LHCN-M2 (cell line): ENCODE measurements around the gene LIPN. TPM values are rescaled to one million over a fixed set of nuclear protein-coding genes. Genes with fewer than 3 reads are reported as not detected.
"Not testable (repeated sequence)": the region's sequence is repeated elsewhere in the genome, so short reads cannot be mapped to it uniquely, and the experiment has no call there.

Experiments
- DNase-seq: peaks from one replicate; pipeline ENCODE4 v3.0.0-alpha.2; 2012; ENCODE audit warnings: low read depth
- polyA plus RNA-seq: library from polyadenylated mRNA; unstranded; fragments of >200 nt; gene quantifications from one replicate; pipeline ENCODE4 v1.2.1, GENCODE V29; 2012; ENCODE audit warnings: missing spikeins
- total RNA-seq: library from RNA; depleted of rRNA; stranded (reverse); fragments of >200 nt; gene quantifications from 2 replicates; pipeline ENCODE4 v1.2.3, GENCODE V29; 2014; rRNA removed

Gene LIPN
- total RNA-seq: not detected in 2 replicates
- polyA plus RNA-seq: not detected

DNA sequence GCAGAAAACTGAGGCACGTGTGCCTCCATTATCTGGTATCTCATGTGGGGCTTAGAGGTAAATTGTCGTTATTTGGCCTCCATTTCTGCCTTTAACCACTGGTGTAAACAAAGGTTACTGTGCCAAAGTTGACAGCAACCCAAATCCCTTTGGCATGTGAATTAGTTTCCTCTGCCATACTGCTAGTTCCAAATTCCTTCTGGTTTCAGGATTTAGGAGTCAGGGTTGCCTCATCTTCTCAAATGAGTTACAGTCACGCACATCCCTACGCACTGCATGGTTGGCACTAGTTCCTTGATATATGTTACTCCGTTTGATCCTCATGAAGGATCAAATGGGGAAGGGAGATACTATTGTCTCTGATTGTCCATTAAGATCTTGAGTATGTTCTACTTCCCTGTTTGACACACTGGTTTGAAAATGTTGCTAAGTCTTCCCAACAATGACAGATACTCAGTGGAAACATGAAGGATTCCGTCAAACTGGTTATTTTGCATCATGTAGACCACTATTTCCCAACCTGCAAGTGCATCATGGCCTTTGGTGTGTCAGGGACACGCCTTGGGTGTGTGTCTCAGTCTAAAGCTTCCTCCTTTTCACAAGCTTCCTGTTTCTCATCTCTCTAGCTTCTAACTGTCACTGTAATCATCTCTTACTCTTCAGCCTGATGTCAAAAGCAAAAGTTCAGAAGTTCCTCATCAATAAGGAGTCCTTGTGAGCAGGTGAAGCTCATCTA is at the start of gene LIPN:
TSS of gene LIPN (plus strand) at position 655 of the 736 bp plus-strand sequence. CDS start 1,386 bp downstream, outside the sequence.
- DNase-seq: no peak

GRCh38 chr10:88715517-88715916 is 44.3 kb upstream of the LIPN start:
- no peak for DNase-seq

- DNase-seq: no peak
Measured at GRCh38 chr10:88721392-88721791, 38.4 kb upstream of the LIPN start.

- DNase-seq: no peak
Measured at GRCh38 chr10:88725798-88726197, 34.0 kb upstream of the LIPN start.

GRCh38 chr10:88728107-88728763 is 31.6 kb upstream of the LIPN start:
- peak; percentile 10 for DNase-seq

- no peak for DNase-seq
Measured at GRCh38 chr10:88730864-88731263, 29.0 kb upstream of the LIPN start.

- DNase-seq: no peak
Measured at GRCh38 chr10:88731296-88731695, 28.5 kb upstream of the LIPN start.

GRCh38 chr10:88733215-88733614 is 26.6 kb upstream of the LIPN start:
- DNase-seq: no peak

DNA sequence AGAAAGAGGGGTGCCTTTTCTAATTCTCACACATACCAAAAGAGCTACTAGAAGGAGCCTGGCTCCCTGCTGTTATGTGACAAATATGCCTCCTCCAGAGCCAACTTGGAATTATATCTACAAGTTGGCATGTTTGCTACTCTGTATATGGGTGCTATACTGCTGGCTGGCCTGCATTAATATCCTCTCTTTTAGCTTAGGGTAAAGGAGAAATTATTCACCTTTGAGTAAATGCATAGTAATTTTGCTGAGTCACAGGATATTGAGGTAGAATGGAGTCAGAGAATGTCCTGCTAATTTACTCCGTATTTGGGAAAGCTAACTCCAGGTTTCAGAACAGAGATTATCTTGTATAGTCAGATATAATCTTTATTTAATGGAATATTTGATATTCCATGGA is 24.2 kb upstream of the LIPN start:
- DNase-seq: peak; percentile 9

- not testable (repeated sequence) for DNase-seq
Measured at GRCh38 chr10:88741921-88742320, 17.9 kb upstream of the LIPN start.

DNA sequence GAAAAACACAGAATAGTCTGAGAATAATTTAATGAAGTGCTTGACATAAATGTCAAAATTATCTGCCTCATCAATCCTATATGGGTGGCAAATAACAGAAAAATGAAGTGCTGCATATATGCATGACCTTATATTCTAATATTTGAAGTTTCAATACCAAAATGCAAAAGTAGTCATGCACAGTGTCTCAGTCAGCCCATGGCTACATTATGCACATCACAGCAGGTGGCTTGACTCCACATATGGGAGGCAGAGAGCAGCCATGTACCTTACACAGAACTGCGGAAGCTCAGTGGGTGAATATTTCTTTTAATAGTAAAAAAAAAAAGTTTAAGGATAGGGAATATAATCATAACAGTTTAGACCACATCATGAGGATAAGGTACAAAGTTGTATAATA is 17.4 kb upstream of the LIPN start:
- DNase-seq: no peak

DNA sequence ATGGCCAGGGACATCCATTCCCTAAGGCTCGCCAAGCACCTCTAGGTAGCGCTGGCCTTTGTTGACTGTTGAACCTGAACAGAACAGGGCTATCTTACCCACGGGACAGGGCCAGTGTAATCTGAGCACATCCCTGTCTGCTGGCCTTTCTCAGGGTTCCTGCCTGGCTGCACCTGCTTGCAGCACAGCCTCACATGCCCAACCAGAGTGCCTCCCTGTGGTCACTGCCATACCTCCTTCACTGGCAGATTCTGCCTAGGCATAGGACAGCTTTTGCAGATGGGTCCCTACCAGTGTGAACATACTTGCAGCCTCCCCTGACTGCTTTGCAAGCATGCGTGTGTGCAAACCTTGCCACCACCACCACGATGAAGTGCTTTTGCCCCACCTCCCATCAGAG is 15.8 kb upstream of the LIPN start:
- no peak for DNase-seq

- no peak for DNase-seq
Measured at GRCh38 chr10:88745633-88746032, 14.2 kb upstream of the LIPN start.

DNA sequence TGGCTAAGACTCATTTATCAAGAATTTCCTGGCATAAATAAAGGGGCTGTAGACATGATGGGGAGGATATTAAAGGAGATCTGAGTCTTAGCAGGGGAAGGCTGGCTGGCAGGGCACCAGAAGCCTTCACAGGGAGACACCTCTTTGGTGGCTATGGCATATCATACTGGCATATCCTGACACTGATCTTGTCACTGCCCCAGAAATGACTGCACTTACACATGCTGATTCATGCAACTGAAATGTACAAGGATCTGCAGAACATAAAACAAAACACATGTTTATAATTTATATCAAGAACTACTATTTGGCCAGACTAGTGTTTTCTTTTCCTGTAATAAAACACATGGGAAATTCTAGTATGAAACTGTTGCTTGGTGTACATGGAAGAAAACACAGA is 5.5 kb upstream of the LIPN start:
- peak; percentile 67 for DNase-seq

DNA sequence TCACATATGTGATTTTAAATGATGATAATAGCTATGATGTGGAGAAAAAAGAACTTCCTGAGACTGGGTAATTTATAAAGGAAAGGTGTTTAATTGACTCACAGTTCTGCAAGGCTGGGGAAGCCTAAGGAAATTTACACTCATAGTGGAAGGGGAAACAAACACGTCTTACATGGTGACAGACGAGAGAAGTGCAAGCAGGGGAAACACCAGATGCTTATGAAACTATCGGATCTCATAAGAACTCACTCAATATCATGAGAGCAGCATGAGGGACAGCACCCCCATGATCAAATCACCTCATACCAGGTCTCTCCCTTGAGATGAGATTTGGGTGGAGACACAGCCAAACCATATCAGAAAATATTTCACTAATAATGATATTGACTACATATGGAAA is 4.1 kb upstream of the LIPN start:
- no peak for DNase-seq

GRCh38 chr10:88756660-88757059 is 3.2 kb upstream of the LIPN start:
- DNase-seq: no peak

GRCh38 chr10:88762906-88763305 is 3.1 kb downstream of the LIPN start:
- no peak for DNase-seq

DNA sequence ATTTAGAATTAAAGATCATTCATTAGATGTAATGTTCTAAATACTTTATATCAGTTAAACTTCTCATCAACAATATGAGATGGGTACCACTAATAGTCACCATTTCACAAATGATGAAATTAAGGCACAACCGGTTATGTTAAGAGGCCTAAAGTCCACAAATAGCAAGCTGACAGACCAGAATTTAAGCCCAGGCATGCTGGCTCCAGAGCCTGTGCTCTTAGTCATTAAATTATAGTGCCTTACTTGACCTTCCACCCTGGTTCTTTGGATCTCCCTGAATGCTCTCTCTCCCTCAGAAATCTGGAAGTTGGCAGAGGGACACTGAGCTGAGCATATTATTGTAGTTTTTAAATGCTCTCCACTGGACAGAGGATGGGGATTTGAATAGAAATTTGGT is 3.6 kb downstream of the LIPN start:
- no peak for DNase-seq

- no peak for DNase-seq
Measured at GRCh38 chr10:88764110-88764509, 4.3 kb downstream of the LIPN start.

DNA sequence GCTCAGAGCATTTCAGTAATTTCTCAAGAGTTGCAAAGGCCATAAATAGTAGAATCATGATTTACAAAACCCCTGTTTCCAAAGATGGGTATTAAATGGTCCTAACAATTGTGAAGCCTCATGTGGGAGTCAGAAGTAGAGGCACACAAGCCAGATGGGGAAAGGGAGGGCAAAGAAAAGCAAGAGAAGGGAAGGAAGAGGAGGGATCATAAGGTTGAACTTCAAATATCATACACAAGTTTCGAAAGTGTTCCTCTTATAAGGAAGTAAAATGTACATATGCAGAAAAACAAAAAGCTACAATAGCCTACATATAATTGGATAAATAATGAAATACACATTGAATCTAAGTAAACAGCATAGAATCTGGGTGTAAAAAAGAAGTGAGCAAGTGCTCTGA is 6.0 kb downstream of the LIPN start:
- no peak for DNase-seq

- no peak for DNase-seq
Measured at GRCh38 chr10:88769384-88769783, 9.6 kb downstream of the LIPN start.

DNA sequence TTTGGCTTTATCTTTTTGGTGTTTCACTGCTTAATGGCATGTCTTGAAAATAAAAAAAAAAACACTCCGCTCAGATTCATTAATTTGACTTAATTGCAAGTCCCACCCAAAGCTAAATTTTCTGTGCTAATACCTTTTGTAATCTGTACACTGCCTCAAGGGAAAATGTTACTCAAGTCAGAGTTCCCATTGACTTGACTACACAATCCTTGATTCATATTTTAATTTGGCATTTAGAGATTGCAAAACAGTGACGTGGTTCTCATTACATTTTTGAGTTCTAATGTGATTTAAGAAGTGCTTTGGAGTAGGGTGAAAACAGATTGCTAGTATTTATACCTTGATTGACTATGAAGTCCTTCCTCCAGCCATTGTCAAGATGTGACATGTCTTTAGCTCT is 21.4 kb downstream of the LIPN start:
- DNase-seq: no peak

GRCh38 chr10:88782222-88782621 is 22.4 kb downstream of the LIPN start:
- no peak for DNase-seq
